Fibroblast of lung (primary cell): ENCODE results near the gene KCNN4. TPM values are rescaled to one million over a fixed set of nuclear protein-coding genes. Genes with fewer than 3 reads are reported as not detected.

Experiments used
- DNase-seq, 2 donors: peaks; one replicate each; pipeline versions ENCODE4 v3.0.0 to v3.0.0-alpha.2; 2010; ENCODE audit warnings: low read depth in 2 of 2
- H2AFZ ChIP-seq: 2 replicates; pipeline ENCODE4 v1.5.1; 2012; ENCODE audit warnings: low read length, control low read depth, inconsistent platforms
- H3K27ac ChIP-seq: 2 replicates; pipeline ENCODE4 v1.5.1; 2011; ENCODE audit warnings: low read length, control low read depth; ENCODE audit not compliant: insufficient read depth
- H3K27me3 ChIP-seq: 2 replicates; pipeline ENCODE4 v1.5.1; 2011; ENCODE audit warnings: mild to moderate bottlenecking, low read length; ENCODE audit not compliant: control insufficient read depth, insufficient read depth
- H3K36me3 ChIP-seq: 2 replicates; pipeline ENCODE4 v1.5.1; 2011; ENCODE audit warnings: low read length; ENCODE audit not compliant: control insufficient read depth, insufficient read depth
- H3K4me1 ChIP-seq: 2 replicates; pipeline ENCODE4 v1.5.1; 2011; ENCODE audit warnings: low read length; ENCODE audit not compliant: control insufficient read depth, insufficient read depth; ENCODE audit errors: extremely low read depth
- H3K4me2 ChIP-seq: 2 replicates; pipeline ENCODE4 v1.5.1; 2011; ENCODE audit warnings: low read length, control low read depth; ENCODE audit not compliant: insufficient read depth; ENCODE audit errors: extremely low read depth
- H3K4me3 ChIP-seq, 4 experiments: fragments of 200-600 bp in 1 of 4; sonication (generic) in 1 of 4; replicated peaks in 1 of 4; 2 replicates each; pipeline ENCODE4 v1.5.1; 2011 to 2016; ENCODE audit warnings: low read length in 4 of 4, low read depth in 3 of 4, mild to moderate bottlenecking in 3 of 4, control low read depth in 2 of 4, inconsistent platforms in 1 of 4, mixed read lengths in 1 of 4; ENCODE audit not compliant: insufficient read depth in 1 of 4; ENCODE audit errors: control extremely low read depth in 1 of 4
- H3K79me2 ChIP-seq: 2 replicates; pipeline ENCODE4 v1.5.1; 2012; ENCODE audit warnings: mild to moderate bottlenecking, low read length, inconsistent platforms; ENCODE audit not compliant: control insufficient read depth, insufficient read depth
- H3K9ac ChIP-seq: 2 replicates; pipeline ENCODE4 v1.5.1; 2011; ENCODE audit warnings: mild to moderate bottlenecking, low read length, control low read depth; ENCODE audit not compliant: insufficient read depth
- H3K9me3 ChIP-seq: 2 replicates; pipeline ENCODE4 v1.5.1; 2012; ENCODE audit warnings: low read depth, low read length; ENCODE audit not compliant: control insufficient read depth, insufficient read depth
- H4K20me1 ChIP-seq: 2 replicates; pipeline ENCODE4 v1.5.1; 2011; ENCODE audit warnings: low read length; ENCODE audit not compliant: control insufficient read depth, insufficient read depth; ENCODE audit errors: extremely low read depth
- EZH2 ChIP-seq: IDR thresholded peaks from 2 replicates; pipeline ENCODE4 v1.5.1; 2012; ENCODE audit warnings: low read length, control low read depth, mild to moderate bottlenecking; ENCODE audit errors: missing control alignments
- polyA plus RNA-seq, 2 donors: library from polyadenylated mRNA; depleted of rRNA in 1 of 2; stranded (reverse) in 1 of 2; unstranded in 1 of 2; fragments of >200 nt; gene quantifications; 2 replicates each; pipeline ENCODE4 v1.2.1, GENCODE V29; 2011 to 2012; ENCODE audit warnings: missing spikeins in 1 of 2
- total RNA-seq: library from RNA; depleted of rRNA; stranded (reverse); fragments of >200 nt; gene quantifications from 2 replicates; pipeline ENCODE4 v1.2.1, GENCODE V29; 2014
- TF ChIP-seq, protein P1 (sequence below), 2 donors: IDR thresholded peaks in 1 of 2; conservative IDR thresholded peaks in 1 of 2; 1 replicate in 1 of 2; 2 replicates in 1 of 2; pipeline ENCODE4 v1.5.1; 2011 to 2012; ENCODE audit warnings: low read length in 2 of 2, control low read depth in 1 of 2, inconsistent platforms in 1 of 2, low read depth in 1 of 2, mild to moderate bottlenecking in 1 of 2

KCNN4 gene
- total and polyA plus RNA-seq, 2 donors (not counting 1 experiment from before 2014, with no cell fraction given), result 0.41 to 0.83 TPM

DNA sequence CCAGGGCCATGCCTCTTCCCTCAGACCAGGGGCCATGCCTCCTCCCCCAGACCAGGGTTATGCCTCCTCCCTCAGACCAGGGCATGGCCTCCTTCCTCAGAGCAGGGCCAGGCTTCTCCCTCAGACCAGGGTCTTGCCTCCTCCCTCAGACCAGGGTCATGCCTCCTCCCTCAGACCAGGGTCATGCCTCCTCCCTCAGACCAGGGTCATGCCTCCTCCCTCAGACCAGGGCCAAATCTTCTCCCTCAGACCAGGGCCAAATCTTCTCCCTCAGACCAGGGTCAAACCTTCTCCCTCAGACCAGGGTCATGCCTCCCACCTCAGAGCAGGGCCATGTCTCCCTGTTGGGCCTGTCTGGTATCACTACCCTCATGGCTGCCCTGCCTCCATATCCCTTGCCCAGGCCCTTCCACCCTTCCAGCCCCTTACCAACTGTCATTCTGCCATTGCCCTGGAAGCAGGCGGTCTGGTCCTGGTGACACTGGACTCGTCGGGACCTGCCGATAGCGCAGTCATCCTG is 17.3 kb upstream of the KCNN4 start:
- H3K36me3 ChIP-seq, result no peaks in the 10 kb centered on the region

DNA sequence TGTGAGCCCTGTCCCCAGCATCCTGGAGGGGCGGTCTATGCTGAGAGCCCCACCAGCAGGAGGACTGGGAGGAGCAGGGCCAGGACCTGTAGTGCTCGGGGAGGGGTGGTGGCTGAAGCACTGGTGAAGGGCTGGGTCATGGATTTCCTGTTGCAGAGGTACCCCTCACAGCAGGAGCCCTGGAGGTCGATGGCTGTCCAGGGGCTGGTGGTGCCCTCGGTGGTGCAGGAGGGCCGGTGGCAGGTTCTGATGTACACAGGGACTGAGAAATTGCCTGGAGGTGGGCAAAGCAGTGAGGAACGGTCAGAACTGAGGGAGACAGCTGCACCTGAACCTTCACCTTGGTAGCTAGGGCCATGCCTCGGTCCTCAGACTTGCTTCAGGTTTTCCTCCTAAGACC is 16.8 kb upstream of the KCNN4 start:
- Histone ChIP-seq H3K4me3 (no peak overlapping the region), H3K9ac (no peak overlapping the region), H4K20me1 (no peaks in the 10 kb centered on the region), H3K4me1 (no peaks in the 10 kb centered on the region), H3K27me3 (peaks cover 16% of the 10 kb centered on the region), H3K79me2 (no peaks in the 10 kb centered on the region), H3K9me3 (no peaks in the 10 kb centered on the region), H3K36me3 (no peaks in the 10 kb centered on the region), H2AFZ (no peak overlapping the region), H3K4me2 (no peak overlapping the region), H3K27ac (no peak overlapping the region)
- DNase-seq, result no peak
- TF ChIP-seq, protein P1, sequence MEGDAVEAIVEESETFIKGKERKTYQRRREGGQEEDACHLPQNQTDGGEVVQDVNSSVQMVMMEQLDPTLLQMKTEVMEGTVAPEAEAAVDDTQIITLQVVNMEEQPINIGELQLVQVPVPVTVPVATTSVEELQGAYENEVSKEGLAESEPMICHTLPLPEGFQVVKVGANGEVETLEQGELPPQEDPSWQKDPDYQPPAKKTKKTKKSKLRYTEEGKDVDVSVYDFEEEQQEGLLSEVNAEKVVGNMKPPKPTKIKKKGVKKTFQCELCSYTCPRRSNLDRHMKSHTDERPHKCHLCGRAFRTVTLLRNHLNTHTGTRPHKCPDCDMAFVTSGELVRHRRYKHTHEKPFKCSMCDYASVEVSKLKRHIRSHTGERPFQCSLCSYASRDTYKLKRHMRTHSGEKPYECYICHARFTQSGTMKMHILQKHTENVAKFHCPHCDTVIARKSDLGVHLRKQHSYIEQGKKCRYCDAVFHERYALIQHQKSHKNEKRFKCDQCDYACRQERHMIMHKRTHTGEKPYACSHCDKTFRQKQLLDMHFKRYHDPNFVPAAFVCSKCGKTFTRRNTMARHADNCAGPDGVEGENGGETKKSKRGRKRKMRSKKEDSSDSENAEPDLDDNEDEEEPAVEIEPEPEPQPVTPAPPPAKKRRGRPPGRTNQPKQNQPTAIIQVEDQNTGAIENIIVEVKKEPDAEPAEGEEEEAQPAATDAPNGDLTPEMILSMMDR (conservative IDR thresholded peaks at IDR 0.05 in 1 of 2, IDR thresholded peaks at IDR 0.05 in 1 of 2; ENCODE audit: low read depth in 1 of 2, low read length in 2 of 2), result no peak
- TF ChIP-seq EZH2, result no peak

More for the DNA sequence above, 17.3 kb upstream of the KCNN4 start:
- Histone ChIP-seq H3K27me3 (peaks cover 16% of the 10 kb centered on the region), H3K4me2 (peak overlapping the region; percentile 53), H4K20me1 (no peaks in the 10 kb centered on the region), H3K27ac (no peak overlapping the region), H3K4me3 (peak overlapping the region in 2 of 4 experiments; percentile 55 to 57), H3K79me2 (no peaks in the 10 kb centered on the region), H2AFZ (no peak overlapping the region), H3K4me1 (no peaks in the 10 kb centered on the region), H3K9ac (no peak overlapping the region), H3K9me3 (no peaks in the 10 kb centered on the region)
- no peak for TF ChIP-seq EZH2
- TF ChIP-seq, protein P1 (conservative IDR thresholded peaks at IDR 0.05 in 1 of 2, IDR thresholded peaks at IDR 0.05 in 1 of 2; ENCODE audit: low read depth in 1 of 2, low read length in 2 of 2), result no peak
- DNase-seq, result no peak

DNA sequence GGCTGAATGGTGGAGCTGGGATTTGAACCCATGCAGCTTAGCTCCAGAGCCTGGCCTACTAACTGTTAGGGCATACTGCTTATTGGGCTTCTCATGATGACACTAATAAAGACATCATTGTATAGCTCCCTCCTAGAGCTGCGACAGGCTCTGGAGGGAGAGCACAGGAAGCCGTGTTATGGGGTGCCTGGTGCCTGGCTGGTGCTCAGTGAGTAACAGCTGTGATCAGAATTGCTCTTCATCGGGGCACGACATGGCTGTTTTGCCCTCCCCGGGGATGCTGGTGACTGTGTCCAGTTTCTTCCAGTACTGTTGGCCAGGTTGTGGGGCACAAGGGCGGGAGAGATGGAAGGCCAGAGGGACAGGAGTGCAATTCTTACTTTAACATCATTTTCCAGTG is 16.3 kb upstream of the KCNN4 start:
- no peak for DNase-seq
- Histone ChIP-seq H3K27ac (no peak overlapping the region), H3K27me3 (peaks cover 16% of the 10 kb centered on the region), H3K36me3 (no peaks in the 10 kb centered on the region), H3K9ac (no peak overlapping the region), H3K4me3 (no peak overlapping the region), H3K4me2 (no peak overlapping the region), H3K4me1 (no peaks in the 10 kb centered on the region), H3K9me3 (no peaks in the 10 kb centered on the region), H4K20me1 (no peaks in the 10 kb centered on the region), H2AFZ (no peak overlapping the region), H3K79me2 (no peaks in the 10 kb centered on the region)
- TF ChIP-seq, protein P1 (conservative IDR thresholded peaks at IDR 0.05 in 1 of 2, IDR thresholded peaks at IDR 0.05 in 1 of 2; ENCODE audit: low read depth in 1 of 2, low read length in 2 of 2), result no peak
- no peak for TF ChIP-seq EZH2
